OCI-LY3 (cell line): ENCODE results near the gene AFMID.
"Not testable (repeated sequence)": the region's sequence is repeated elsewhere in the genome, so short reads cannot be mapped to it uniquely, and the experiment has no call there.

Experiments
- H2AFZ ChIP-seq: fragments of 200-600, 300-600 bp; shearing (Covaris generic); 2 replicates; pipeline ENCODE4 v1.6.0; 2014; ENCODE audit warnings: antibody characterized with exemption, low read depth, low read length
- H3K27ac ChIP-seq: fragments of 200-600, 300-600 bp; sonication (generic); 2 replicates; pipeline ENCODE4 v1.5.1; 2014; ENCODE audit warnings: mild to moderate bottlenecking, low read length, moderate library complexity, mixed read lengths
- H3K27me3 ChIP-seq: fragments of 200-600, 300-600 bp; sonication (generic); 2 replicates; pipeline ENCODE4 v1.6.1; 2014; ENCODE audit warnings: low read depth, low read length, mixed read lengths
- H3K36me3 ChIP-seq: fragments of 200-600, 300-600 bp; sonication (generic); replicated peaks from 2 replicates; pipeline ENCODE3; 2014; ENCODE audit warnings: low read depth, low read length, mixed read lengths
- H3K4me1 ChIP-seq: fragments of 300-600, 200-600 bp; sonication (generic); 2 replicates; pipeline ENCODE4 v1.6.1; 2014; ENCODE audit warnings: low read length, mixed read lengths
- H3K4me2 ChIP-seq: fragments of 200-600, 300-600 bp; sonication (generic); 2 replicates; pipeline ENCODE4 v1.6.1; 2014; ENCODE audit warnings: low read length, mixed read lengths
- H3K4me3 ChIP-seq: fragments of 300-600, 200-600 bp; sonication (generic); 2 replicates; pipeline ENCODE4 v1.5.1; 2014; ENCODE audit warnings: antibody characterized with exemption, mild to moderate bottlenecking, low read length, moderate library complexity
- H3K79me2 ChIP-seq: fragments of 300-600, 200-600 bp; shearing (Covaris generic); 2 replicates; pipeline ENCODE4 v1.6.1; 2014; ENCODE audit warnings: mild to moderate bottlenecking, low read length, mixed read lengths
- H3K9ac ChIP-seq: fragments of 300-600, 200-600 bp; shearing (Covaris generic); 2 replicates; pipeline ENCODE4 v1.6.0; 2014; ENCODE audit warnings: mild to moderate bottlenecking, low read length, moderate library complexity
- H3K9me3 ChIP-seq: fragments of 200-600, 300-600 bp; shearing (Covaris generic); 2 replicates; pipeline ENCODE4 v1.6.1; 2014; ENCODE audit warnings: low read length, mixed read lengths; ENCODE audit not compliant: insufficient read depth
- H4K20me1 ChIP-seq: fragments of 200-600, 300-600 bp; sonication (generic); 2 replicates; pipeline ENCODE4 v1.6.1; 2016; ENCODE audit warnings: low read length, mixed read lengths; ENCODE audit not compliant: insufficient read depth
- CTCF ChIP-seq: fragments of 200-600, 300-600 bp; sonication (generic); IDR thresholded peaks from 2 replicates; pipeline ENCODE4 v1.5.1; 2014; ENCODE audit warnings: antibody characterized with exemption, low read length, low read depth
- EZH2phosphoT487 ChIP-seq: fragments of 200-600 bp; shearing (Covaris generic); IDR thresholded peaks from 2 replicates; pipeline ENCODE4 v1.6.1; 2018; ENCODE audit warnings: antibody characterized with exemption, mixed run types, low read depth

AFMID gene

DNA sequence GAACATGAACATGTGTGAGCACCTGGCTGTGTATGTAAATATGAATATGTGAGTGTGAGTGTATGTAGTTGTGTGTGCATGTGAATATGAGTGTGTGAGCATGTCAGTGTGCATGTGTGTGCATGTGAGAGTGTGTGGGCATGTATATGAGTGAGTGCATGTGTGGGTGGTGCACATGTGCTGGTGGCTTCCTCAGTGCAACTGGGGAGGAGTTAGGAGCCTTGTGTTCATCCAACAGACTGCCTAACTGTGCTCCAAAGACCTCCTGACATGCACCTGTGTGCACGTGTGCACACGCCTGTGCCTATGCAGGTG, 45.7 kb downstream of the AFMID start:
- Histone ChIP-seq H3K4me1 (peaks cover 12% of the 10 kb centered on the region), H3K4me2 (no peak overlapping the region), H3K4me3 (no peak overlapping the region), H2AFZ (no peak overlapping the region), H3K27ac (no peak overlapping the region), H4K20me1 (no peaks in the 10 kb centered on the region), H3K9me3 (no peaks in the 10 kb centered on the region), H3K79me2 (no peaks in the 10 kb centered on the region), H3K27me3 (peaks cover 7% of the 10 kb centered on the region; the same call in 1 of the 2 replicates), H3K36me3 (no peaks in the 10 kb centered on the region), H3K9ac (no peak overlapping the region)
- TF ChIP-seq EZH2phosphoT487 (no peak), CTCF (no peak)

- no peak overlapping the region for H2AFZ ChIP-seq
- TF ChIP-seq CTCF (no peak), EZH2phosphoT487 (no peak)
- H3K9ac ChIP-seq, result no peak overlapping the region
- H3K4me3 ChIP-seq, result no peak overlapping the region
- H3K79me2 ChIP-seq, result no peaks in the 10 kb centered on the region
- H3K27ac ChIP-seq, result no peak overlapping the region
- H3K4me1 ChIP-seq, result peaks cover 12% of the 10 kb centered on the region
- H3K36me3 ChIP-seq, result no peaks in the 10 kb centered on the region
- H3K4me2 ChIP-seq, result no peak overlapping the region
- H3K9me3 ChIP-seq, result no peaks in the 10 kb centered on the region
- H3K27me3 ChIP-seq, result peaks cover 7% of the 10 kb centered on the region; the same call in 1 of the 2 replicates
- no peaks in the 10 kb centered on the region for H4K20me1 ChIP-seq
These were observed 46.5 kb downstream of the AFMID start for GRCh38 chr17:78233678-78234077.

GRCh38 chr17:78234261-78234865, 47.2 kb downstream of the AFMID start:
- Histone ChIP-seq H3K27ac (no peak overlapping the region), H3K79me2 (no peaks in the 10 kb centered on the region), H3K9ac (no peak overlapping the region), H3K4me3 (no peak overlapping the region), H3K4me2 (no peak overlapping the region), H3K4me1 (peaks cover 18% of the 10 kb centered on the region), H3K9me3 (no peaks in the 10 kb centered on the region), H3K36me3 (no peaks in the 10 kb centered on the region), H3K27me3 (peaks cover 7% of the 10 kb centered on the region; the same call in 1 of the 2 replicates), H4K20me1 (no peaks in the 10 kb centered on the region), H2AFZ (no peak overlapping the region)
- no peak for TF ChIP-seq EZH2phosphoT487
- no peak for TF ChIP-seq CTCF

DNA sequence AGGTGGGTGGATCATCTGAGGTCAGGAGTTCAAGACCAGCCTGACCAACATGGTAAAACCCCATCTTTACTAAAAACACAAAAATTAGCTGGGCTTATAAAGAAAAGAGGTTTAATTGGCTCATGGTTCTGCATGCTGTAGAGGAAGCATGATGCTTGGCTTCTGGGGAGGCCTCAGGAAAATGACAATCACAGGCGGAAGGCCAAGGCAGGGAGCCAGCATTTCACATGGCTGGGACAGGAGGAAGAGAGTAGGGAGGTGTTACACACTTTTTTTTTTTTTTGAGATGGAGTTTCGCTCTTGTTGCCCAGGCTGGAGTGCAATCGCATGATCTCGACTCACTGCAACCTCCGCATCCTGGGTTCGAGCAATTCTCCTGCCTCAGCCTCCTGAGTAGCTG, 47.9 kb downstream of the AFMID start:
- not testable (repeated sequence) for H3K9ac ChIP-seq, H3K79me2 ChIP-seq, H2AFZ ChIP-seq, H3K27ac ChIP-seq, H4K20me1 ChIP-seq, H3K4me2 ChIP-seq, H3K36me3 ChIP-seq, H3K4me3 ChIP-seq, H3K9me3 ChIP-seq, H3K27me3 ChIP-seq
- peaks cover 22% of the 10 kb centered on the region for H3K4me1 ChIP-seq

DNA sequence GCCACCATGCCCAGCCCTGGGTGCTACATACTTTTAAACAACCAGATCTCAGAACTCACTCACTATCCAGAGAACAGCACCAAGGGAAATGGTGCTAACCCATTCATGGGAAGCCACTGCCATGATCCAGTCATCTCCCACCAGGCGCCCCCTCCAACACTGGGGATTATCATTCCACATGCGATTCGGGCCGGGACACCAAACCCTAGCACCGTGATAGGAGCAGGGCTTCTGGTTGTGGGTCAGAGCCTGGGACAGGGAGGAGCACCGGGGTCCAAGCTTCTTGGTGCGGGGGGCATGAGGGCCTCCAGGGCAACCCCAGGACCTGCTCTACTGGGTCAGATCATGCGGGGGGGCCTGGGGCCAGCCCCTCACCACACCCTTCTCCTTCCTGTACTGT, 48.7 kb downstream of the AFMID start:
- H4K20me1 ChIP-seq, result no peaks in the 10 kb centered on the region
- no peaks in the 10 kb centered on the region for H3K36me3 ChIP-seq
- H3K9ac ChIP-seq, result no peak overlapping the region
- no peak overlapping the region for H2AFZ ChIP-seq
- H3K79me2 ChIP-seq, result no peaks in the 10 kb centered on the region
- TF ChIP-seq EZH2phosphoT487 (no peak), CTCF (no peak)
- H3K27me3 ChIP-seq, result peaks cover 2% of the 10 kb centered on the region; the same call in 1 of the 2 replicates
- H3K4me3 ChIP-seq, result no peak overlapping the region
- peaks cover 15% of the 10 kb centered on the region for H3K4me1 ChIP-seq
- H3K4me2 ChIP-seq, result no peak overlapping the region
- no peaks in the 10 kb centered on the region for H3K9me3 ChIP-seq
- H3K27ac ChIP-seq, result no peak overlapping the region
